ENCODE measurements around the gene FZD10.

DNA sequence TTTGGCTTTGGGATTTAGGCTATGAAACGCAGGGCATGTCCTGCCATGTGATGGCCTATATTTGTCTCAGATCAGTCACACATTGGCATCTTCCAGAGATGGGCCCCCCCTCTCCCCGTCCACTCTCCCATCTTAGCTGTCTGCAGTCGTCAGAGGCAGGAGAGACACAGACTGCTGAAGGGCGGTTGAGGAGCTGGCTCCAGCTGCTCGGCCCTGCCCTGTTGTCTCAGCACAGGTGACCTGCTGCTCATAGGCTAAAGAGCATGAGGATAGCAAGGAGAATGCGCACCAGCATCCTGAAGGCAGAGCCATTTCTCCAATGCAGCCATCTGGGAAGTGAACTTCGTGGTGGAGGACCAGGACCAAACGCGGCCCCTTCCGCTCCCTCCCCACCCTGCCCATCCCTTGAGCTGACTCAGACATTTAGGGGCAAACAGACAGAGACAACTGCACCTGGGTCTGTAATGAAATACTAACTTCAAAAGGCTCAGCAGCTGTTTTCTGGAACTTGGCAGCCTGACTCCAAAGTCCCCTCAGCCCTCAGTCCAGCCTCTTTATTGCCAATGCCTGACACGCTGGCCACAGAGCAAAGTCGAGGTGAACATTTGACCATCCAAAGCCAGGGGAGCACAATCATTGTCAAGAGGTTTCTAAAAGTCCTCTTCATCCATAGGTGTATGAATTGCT lies 22.3 kb downstream of the FZD10 start:
- TF ChIP-seq, protein P1, sequence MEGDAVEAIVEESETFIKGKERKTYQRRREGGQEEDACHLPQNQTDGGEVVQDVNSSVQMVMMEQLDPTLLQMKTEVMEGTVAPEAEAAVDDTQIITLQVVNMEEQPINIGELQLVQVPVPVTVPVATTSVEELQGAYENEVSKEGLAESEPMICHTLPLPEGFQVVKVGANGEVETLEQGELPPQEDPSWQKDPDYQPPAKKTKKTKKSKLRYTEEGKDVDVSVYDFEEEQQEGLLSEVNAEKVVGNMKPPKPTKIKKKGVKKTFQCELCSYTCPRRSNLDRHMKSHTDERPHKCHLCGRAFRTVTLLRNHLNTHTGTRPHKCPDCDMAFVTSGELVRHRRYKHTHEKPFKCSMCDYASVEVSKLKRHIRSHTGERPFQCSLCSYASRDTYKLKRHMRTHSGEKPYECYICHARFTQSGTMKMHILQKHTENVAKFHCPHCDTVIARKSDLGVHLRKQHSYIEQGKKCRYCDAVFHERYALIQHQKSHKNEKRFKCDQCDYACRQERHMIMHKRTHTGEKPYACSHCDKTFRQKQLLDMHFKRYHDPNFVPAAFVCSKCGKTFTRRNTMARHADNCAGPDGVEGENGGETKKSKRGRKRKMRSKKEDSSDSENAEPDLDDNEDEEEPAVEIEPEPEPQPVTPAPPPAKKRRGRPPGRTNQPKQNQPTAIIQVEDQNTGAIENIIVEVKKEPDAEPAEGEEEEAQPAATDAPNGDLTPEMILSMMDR (conservative IDR thresholded peaks at IDR 0.05), result no peak
- TF ChIP-seq EZH2 (IDR thresholded peaks at IDR 0.05; ENCODE audit: low read depth), result no peak
